GM12875 (cell line): Measurements from ENCODE around the gene MCM3AP.

Source experiments
- H3K4me3 ChIP-seq: one replicate; pipeline ENCODE4 v1.5.1; 2011; ENCODE audit warnings: low read depth, low read length, control low read depth
- TF ChIP-seq, protein P1 (sequence below): IDR thresholded peaks from 2 replicates; pipeline ENCODE4 v1.5.1; 2011; ENCODE audit warnings: low read depth, mild to moderate bottlenecking, control low read depth, inconsistent platforms, low read length, moderate library complexity, borderline replicate concordance; ENCODE audit not compliant: insufficient read depth

The MCM3AP gene

DNA sequence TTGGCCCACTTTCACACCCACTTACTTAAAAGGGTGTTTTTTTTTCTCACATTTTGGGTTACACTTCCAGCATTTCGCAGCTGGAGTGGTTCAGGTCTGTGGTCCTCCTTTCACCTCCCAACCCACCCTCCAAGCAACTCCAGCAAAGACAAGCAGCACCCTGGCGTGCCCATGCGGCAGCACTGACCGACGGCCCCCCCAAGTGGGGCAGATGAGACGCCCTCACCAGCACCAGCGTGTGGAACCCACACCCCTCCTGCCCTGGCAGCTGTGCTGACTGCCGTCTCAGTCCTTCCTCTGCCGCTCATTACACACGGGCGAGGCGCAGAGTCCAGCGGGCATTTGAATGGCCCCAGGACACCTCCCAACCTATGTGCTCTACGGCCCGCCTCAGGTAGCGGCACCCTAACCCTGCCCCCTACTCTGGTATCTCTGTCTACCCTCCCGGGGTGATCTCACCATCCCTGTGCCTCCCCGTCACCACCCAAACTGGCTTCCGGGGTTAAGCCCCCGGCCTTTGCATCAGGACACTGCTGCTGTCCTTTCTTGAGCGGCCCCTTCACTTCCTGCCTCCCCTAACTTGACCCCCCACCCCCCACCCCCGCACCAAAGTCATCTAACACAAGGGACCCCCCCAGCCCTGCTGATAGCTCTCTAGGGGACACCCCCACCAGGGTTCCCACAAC is 67.8 kb downstream of the MCM3AP start:
- TF ChIP-seq, protein P1, sequence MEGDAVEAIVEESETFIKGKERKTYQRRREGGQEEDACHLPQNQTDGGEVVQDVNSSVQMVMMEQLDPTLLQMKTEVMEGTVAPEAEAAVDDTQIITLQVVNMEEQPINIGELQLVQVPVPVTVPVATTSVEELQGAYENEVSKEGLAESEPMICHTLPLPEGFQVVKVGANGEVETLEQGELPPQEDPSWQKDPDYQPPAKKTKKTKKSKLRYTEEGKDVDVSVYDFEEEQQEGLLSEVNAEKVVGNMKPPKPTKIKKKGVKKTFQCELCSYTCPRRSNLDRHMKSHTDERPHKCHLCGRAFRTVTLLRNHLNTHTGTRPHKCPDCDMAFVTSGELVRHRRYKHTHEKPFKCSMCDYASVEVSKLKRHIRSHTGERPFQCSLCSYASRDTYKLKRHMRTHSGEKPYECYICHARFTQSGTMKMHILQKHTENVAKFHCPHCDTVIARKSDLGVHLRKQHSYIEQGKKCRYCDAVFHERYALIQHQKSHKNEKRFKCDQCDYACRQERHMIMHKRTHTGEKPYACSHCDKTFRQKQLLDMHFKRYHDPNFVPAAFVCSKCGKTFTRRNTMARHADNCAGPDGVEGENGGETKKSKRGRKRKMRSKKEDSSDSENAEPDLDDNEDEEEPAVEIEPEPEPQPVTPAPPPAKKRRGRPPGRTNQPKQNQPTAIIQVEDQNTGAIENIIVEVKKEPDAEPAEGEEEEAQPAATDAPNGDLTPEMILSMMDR: no peak
- no peak overlapping the region for H3K4me3 ChIP-seq

DNA sequence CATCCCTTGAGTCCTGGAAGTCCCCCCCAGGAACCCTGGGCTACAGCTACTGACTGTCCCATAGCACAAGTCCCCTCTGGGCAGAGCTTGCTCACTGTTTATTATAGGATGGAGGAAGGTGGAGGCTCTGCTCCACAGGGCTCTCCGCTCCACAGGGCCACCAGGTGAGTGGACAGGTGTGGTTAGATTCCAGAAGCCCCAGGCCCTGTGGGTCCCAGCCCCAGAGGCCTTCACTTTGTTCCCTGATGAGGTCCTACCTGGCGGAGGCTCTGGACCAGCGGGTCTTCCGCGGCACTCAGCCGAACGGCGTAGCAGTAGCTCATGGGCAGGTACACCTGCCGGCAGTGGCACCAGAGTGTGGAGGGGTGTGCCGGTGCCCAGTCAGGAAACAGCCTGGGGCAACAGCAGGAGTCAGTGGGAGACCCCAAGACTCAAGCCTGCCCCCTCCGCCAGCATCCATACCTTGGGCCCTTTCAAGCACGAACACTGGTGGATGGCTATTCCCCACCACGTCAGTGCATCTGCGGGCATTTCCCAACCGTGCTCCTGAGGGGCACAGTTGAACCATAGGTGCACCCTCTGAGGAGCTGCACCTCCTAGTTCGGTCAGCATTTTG is 69.2 kb downstream of the MCM3AP start:
- H3K4me3 ChIP-seq: no peak overlapping the region
- TF ChIP-seq, protein P1: no peak

DNA sequence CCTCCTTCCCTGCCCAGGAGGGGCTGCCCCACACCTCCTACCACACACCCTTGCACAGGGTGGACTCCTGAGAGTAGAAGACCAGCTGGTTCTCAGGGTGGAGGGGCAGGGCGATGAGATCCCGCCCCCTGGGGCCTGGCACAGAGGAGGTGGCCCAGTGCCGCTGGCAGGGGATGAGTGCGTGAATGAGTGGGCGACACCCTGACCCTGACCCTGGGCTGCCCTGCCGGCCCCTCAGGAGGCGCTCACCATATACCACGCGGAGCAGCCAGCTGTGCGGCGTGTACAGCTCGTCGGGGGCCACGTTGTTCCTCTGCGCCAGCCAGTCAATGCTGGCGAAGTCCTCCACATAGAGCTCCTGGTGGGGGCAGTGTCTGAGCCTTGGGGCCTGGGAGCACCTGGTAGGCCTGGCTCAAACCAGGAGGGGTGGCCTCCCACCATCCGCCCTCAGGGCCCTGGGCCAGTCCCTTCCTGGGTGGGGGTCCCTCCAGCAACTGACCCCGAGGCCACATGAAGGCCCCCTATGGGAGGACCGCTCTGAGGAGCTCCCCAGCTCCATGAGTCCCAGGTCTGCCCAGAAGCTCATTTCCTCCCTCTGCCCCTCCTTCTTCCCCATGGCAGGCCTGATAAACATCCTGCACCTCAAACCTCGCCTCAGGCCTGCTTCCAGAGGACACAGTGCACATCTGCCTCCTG is 69.8 kb downstream of the MCM3AP start:
- no peak overlapping the region for H3K4me3 ChIP-seq
- TF ChIP-seq, protein P1: no peak

DNA sequence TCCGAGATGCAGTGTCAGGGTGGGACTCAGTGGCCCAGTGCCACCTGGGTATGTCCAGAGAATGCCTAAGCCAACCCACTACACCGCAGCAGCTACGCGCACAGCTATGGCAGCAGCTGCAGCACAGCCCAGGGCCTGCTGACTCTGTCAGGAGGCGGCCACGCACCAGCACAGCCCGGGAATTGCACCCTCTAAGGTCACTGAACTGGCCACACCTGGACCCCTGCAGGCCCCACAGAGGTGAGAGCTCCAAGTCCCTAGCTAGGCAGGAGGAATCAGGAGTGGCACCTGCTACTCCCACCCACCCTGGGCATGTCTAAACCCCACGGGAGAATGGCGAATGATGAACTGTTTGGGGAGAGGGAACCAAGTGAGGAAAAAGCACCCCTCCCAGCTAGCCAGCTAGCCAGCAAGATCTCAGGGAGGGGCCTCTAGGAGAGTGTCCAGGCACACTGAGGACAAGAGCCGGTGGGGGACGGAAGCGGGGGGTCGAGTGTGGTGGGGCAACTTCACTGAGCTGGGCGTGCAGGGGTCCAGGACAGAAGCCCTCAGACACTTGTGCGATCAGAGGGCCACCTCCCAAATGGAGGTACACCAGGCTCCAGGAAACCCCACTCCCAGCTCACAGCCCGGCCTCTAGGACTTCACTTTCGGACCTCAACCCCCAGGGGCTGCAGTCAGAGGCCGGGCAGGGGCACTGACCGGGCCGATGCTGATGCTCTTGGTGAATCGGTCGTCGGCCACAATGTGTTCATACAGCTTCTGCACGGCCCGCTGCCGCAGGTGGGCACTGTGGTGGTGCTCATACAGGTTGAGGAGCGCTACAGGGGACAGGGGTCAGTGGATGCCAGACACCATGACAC is 70.7 kb downstream of the MCM3AP start:
- TF ChIP-seq, protein P1: no peak
- H3K4me3 ChIP-seq: no peak overlapping the region

DNA sequence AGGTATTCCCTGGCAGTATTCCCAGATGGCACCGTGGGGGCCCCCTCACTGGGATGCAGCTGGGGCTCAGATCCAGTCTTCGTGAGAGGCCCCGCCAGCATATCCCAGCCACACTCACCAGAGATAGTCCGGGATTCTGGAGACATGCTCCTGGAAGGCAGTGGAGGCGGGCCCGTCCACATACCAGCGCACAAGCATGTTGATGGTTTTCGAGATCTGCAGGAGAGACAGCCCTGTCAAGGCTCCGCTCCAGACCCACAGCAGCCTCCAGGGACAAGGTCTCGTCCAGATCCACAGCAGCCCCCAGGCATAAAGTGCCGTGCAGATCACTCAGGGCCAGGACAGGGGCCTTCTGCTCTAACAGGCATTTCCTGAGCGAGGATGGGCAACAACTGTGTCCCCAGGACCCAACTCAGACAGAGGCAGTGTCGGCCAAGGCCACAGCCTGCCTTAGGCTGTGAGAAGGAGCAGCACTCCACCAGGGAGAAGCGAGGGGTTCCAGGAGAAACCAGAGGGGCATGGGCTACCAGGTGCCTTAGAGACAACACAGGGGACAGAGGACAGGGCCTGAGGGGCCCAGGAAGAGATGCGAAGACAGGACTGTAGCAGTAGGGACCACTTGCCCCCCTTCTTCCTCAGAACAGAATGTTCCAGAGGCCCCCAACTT is 71.7 kb downstream of the MCM3AP start:
- H3K4me3 ChIP-seq: no peak overlapping the region
- TF ChIP-seq, protein P1: no peak

DNA sequence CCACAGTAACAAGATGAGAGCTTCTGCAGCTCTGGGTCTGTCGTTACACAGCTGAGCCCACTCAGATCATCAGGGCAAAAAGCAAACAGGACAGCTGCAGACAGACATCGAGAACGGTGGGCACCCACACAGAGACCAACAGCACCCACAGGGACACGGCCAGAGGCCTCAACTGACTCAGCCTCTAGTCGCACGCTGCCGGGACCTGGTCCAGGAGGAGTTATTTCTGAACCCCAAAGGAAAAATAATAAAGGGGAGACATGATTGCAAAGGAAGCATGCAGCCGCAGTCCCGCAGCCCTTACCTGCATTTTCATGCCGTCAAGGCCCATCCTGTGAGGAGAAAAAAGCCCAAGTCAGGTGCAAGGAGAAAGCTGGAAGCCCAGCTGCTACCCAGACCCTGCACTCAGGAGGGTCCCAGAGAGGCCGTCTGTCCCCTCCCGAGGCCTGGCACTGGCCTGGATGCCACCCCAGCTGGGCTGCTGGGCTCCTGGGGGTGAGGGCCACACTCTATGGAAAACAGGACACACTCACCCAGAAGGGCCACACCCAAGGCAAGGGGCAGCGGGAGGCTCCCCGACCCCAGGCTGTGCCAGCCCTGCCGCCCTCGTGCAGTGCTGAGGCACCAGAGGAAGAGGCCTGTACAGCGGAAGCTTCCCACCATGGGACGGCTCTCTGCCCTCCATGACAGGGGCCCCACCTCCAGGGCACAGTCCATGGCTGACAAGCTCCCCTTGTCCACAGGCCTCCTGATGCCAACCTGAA is 72.5 kb downstream of the MCM3AP start:
- TF ChIP-seq, protein P1: no peak
- H3K4me3 ChIP-seq: no peak overlapping the region
